ENCODE data around the gene TFDP1. TPM values are rescaled to one million over a fixed set of nuclear protein-coding genes. Genes with fewer than 3 reads are reported as not detected.

TFDP1 gene
- total RNA-seq, 1 donor from 2014 or later = 54.4 TPM

GRCh38 chr13:113605461-113605860 is 20.9 kb downstream of the TFDP1 start:
- DNase-seq (ENCODE audit: low read depth) = no peak
- TF ChIP-seq CTCF (IDR thresholded peaks at IDR 0.05; ENCODE audit: insufficient read depth, low read length, poor library complexity, severe bottlenecking) = no peak
- H3K36me3 ChIP-seq (ENCODE audit: control insufficient read depth, insufficient read depth, low read length) = no peaks in the 10 kb centered on the region

GRCh38 chr13:113605866-113606438 is 21.4 kb downstream of the TFDP1 start:
- Histone ChIP-seq H3K36me3 (ENCODE audit: control insufficient read depth, insufficient read depth, low read length) (no peaks in the 10 kb centered on the region), H3K27me3 (ENCODE audit: control insufficient read depth, insufficient read depth, low read length) (no peaks in the 10 kb centered on the region), H3K4me3 (ENCODE audit: low read depth, low read length) (no peak overlapping the region)
- no peak for TF ChIP-seq CTCF (IDR thresholded peaks at IDR 0.05; ENCODE audit: insufficient read depth, low read length, poor library complexity, severe bottlenecking)
- no peak for DNase-seq (ENCODE audit: low read depth)

More at GRCh38 chr13:113605461-113605860, 20.9 kb downstream of the TFDP1 start:
- H3K4me3 ChIP-seq (ENCODE audit: low read depth, low read length) = no peak overlapping the region
- no peaks in the 10 kb centered on the region for H3K27me3 ChIP-seq (ENCODE audit: control insufficient read depth, insufficient read depth, low read length)

- Histone ChIP-seq H3K4me3 (ENCODE audit: low read depth, low read length) (no peak overlapping the region), H3K27me3 (ENCODE audit: control insufficient read depth, insufficient read depth, low read length) (no peaks in the 10 kb centered on the region), H3K36me3 (ENCODE audit: control insufficient read depth, insufficient read depth, low read length) (no peaks in the 10 kb centered on the region)
- peak; percentile 7 for TF ChIP-seq CTCF (IDR thresholded peaks at IDR 0.05; ENCODE audit: insufficient read depth, low read length, poor library complexity, severe bottlenecking)
- DNase-seq (ENCODE audit: low read depth) = no peak
Observed at GRCh38 chr13:113607056-113607888, 22.7 kb downstream of the TFDP1 start.

- no peak for DNase-seq (ENCODE audit: low read depth)
- no peaks in the 10 kb centered on the region for H3K27me3 ChIP-seq (ENCODE audit: control insufficient read depth, insufficient read depth, low read length)
- no peaks in the 10 kb centered on the region for H3K36me3 ChIP-seq (ENCODE audit: control insufficient read depth, insufficient read depth, low read length)
- H3K4me3 ChIP-seq (ENCODE audit: low read depth, low read length) = no peak overlapping the region
- TF ChIP-seq CTCF (IDR thresholded peaks at IDR 0.05; ENCODE audit: insufficient read depth, low read length, poor library complexity, severe bottlenecking) = no peak
Observed at GRCh38 chr13:113607889-113608635, 23.5 kb downstream of the TFDP1 start.

- no peak for DNase-seq (ENCODE audit: low read depth)
- H3K27me3 ChIP-seq (ENCODE audit: control insufficient read depth, insufficient read depth, low read length) = no peaks in the 10 kb centered on the region
- no peak overlapping the region for H3K4me3 ChIP-seq (ENCODE audit: low read depth, low read length)
- H3K36me3 ChIP-seq (ENCODE audit: control insufficient read depth, insufficient read depth, low read length) = no peaks in the 10 kb centered on the region
- TF ChIP-seq CTCF (IDR thresholded peaks at IDR 0.05; ENCODE audit: insufficient read depth, low read length, poor library complexity, severe bottlenecking) = no peak
Observed at GRCh38 chr13:113608967-113609533, 24.5 kb downstream of the TFDP1 start.

Measured in kidney epithelial cell (primary cell).